ENCODE data around the gene RAB30. TPM values are rescaled to one million over a fixed set of nuclear protein-coding genes. Genes with fewer than 3 reads are reported as not detected.

RAB30 gene
- total and polyA plus RNA-seq, 2 donors from 2014 or later, result 3.1 to 15.2 TPM

DNA sequence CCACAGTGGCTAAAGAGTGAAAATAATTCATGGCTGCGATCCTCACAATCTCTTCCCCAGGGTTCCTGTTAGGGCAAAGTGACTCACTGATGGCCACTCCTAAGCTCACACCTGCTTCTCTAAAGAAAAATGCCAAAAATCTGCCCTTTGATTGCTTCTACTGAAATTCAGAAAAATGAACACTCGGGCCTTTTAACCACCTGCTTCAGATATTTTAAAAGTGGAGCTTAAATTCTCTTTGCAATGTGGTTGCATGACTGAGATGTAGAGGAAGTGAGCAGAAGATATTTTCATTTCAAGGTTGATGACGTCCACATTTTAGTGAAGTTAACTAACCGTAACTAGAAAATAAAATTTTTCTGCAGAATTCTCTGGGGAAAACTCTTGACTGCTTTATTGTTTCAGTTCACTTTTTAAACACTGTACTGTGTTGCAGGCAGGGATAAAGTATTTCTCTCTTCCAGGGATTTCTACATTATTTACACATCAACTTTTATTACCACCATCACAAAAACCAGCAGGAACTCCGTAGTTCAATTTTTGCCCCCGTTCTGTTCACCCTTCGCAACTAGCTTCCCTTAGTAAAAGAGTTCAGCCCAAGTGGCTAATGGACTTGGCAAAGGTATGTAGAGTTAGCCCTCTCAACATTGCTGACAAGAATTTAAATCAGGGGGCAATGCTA, 8.5 kb downstream of the RAB30 start:
- Histone ChIP-seq H3K27ac (ENCODE audit: low read depth in 2 of 2, low read length in 2 of 2) (peak overlapping the region in 1 of 2 donors; percentile 10), H3K4me3 (ENCODE audit: low read length in 3 of 3) (peak overlapping the region in 2 of 3 donors; percentile 36 to 43), H3K9me3 (ENCODE audit: control insufficient read depth in 2 of 3, insufficient read depth in 1 of 3, low read length in 3 of 3) (no peaks in the 10 kb centered on the region), H3K9ac (ENCODE audit: low read length in 3 of 3) (no peak overlapping the region), H3K27me3 (ENCODE audit: control insufficient read depth, insufficient read depth, low read length) (no peaks in the 10 kb centered on the region), H3K36me3 (ENCODE audit: control insufficient read depth in 2 of 3, insufficient read depth in 3 of 3, low read length in 3 of 3) (no peaks in the 10 kb centered on the region), H3K4me1 (ENCODE audit: control insufficient read depth in 2 of 3, insufficient read depth in 2 of 3, low read depth in 1 of 3, low read length in 3 of 3) (peaks cover 0 to 3% (median 0%) of the 10 kb centered on the region in 3 donors)
- TF ChIP-seq, protein P1, sequence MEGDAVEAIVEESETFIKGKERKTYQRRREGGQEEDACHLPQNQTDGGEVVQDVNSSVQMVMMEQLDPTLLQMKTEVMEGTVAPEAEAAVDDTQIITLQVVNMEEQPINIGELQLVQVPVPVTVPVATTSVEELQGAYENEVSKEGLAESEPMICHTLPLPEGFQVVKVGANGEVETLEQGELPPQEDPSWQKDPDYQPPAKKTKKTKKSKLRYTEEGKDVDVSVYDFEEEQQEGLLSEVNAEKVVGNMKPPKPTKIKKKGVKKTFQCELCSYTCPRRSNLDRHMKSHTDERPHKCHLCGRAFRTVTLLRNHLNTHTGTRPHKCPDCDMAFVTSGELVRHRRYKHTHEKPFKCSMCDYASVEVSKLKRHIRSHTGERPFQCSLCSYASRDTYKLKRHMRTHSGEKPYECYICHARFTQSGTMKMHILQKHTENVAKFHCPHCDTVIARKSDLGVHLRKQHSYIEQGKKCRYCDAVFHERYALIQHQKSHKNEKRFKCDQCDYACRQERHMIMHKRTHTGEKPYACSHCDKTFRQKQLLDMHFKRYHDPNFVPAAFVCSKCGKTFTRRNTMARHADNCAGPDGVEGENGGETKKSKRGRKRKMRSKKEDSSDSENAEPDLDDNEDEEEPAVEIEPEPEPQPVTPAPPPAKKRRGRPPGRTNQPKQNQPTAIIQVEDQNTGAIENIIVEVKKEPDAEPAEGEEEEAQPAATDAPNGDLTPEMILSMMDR (IDR thresholded peaks at IDR 0.05; ENCODE audit: borderline replicate concordance, extremely low read depth, insufficient read depth), result no peak
- DNase-seq, result peak in 2 of 5 donors; percentile 45 to 47
- intact Hi-C loops (cut with DNase I), result no loop called here
- no peak for FAIRE-seq

DNA sequence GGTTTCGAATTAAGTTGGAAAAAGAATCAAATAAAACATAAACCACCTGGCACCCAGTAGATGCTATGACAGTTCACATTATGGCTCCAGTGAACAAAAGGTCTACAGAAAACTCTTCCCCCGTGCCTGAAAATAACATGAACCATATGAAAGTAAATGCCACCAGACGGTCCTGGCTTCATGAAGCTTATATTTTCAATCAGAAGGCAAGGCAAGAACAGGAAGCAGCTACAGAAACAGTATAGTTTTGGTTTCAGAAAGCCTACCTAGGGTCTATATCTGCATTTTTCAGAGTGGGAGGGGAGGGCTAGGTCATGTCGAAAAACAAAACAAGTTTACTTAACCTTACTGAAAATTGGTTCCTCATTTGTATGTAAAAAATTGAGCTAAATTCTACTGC, 9.8 kb downstream of the RAB30 start:
- FAIRE-seq, result no peak
- Histone ChIP-seq H3K36me3 (ENCODE audit: control insufficient read depth in 2 of 3, insufficient read depth in 3 of 3, low read length in 3 of 3) (no peaks in the 10 kb centered on the region), H3K4me3 (ENCODE audit: low read length in 3 of 3) (no peak overlapping the region), H3K4me1 (ENCODE audit: control insufficient read depth in 2 of 3, insufficient read depth in 2 of 3, low read depth in 1 of 3, low read length in 3 of 3) (peaks cover 0 to 3% (median 0%) of the 10 kb centered on the region in 3 donors), H3K27ac (ENCODE audit: low read depth in 2 of 2, low read length in 2 of 2) (no peak overlapping the region), H3K9me3 (ENCODE audit: control insufficient read depth in 2 of 3, insufficient read depth in 1 of 3, low read length in 3 of 3) (no peaks in the 10 kb centered on the region), H3K9ac (ENCODE audit: low read length in 3 of 3) (no peak overlapping the region), H3K27me3 (ENCODE audit: control insufficient read depth, insufficient read depth, low read length) (no peaks in the 10 kb centered on the region)
- TF ChIP-seq, protein P1 (IDR thresholded peaks at IDR 0.05; ENCODE audit: borderline replicate concordance, extremely low read depth, insufficient read depth), result no peak
- DNase-seq, result no peak
- intact Hi-C loops (cut with DNase I), result no loop called here

DNA sequence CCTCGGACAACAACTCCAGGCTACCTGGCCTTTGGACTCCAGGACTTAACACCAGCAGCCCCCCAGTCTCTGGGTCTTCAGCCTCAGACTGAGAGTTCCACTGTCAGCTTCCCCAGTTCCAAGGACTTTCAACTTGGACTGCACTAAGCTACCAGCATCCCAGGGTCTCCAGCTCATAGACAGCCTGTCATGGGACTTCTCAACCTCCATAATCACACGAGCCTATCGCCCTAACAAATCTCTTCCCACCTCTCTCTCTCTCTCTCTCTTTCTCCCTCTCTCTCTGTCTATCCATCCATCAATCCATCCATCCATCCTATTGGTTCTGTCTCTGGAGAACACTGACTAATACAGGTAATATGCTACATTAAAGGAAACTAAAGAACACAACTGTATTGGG, 10.7 kb downstream of the RAB30 start:
- H3K36me3 ChIP-seq (ENCODE audit: control insufficient read depth in 2 of 3, insufficient read depth in 3 of 3, low read length in 3 of 3), result no peaks in the 10 kb centered on the region
- no peak overlapping the region for H3K4me3 ChIP-seq (ENCODE audit: low read length in 3 of 3)
- H3K9me3 ChIP-seq (ENCODE audit: control insufficient read depth in 2 of 3, insufficient read depth in 1 of 3, low read length in 3 of 3), result no peaks in the 10 kb centered on the region
- intact Hi-C loops (cut with DNase I), result no loop called here
- no peaks in the 10 kb centered on the region for H3K27me3 ChIP-seq (ENCODE audit: control insufficient read depth, insufficient read depth, low read length)
- H3K27ac ChIP-seq (ENCODE audit: low read depth in 2 of 2, low read length in 2 of 2), result no peak overlapping the region
- FAIRE-seq (no peak), DNase-seq (no peak)
- TF ChIP-seq, protein P1 (IDR thresholded peaks at IDR 0.05; ENCODE audit: borderline replicate concordance, extremely low read depth, insufficient read depth), result no peak
- peaks cover 0 to 3% (median 0%) of the 10 kb centered on the region in 3 donors for H3K4me1 ChIP-seq (ENCODE audit: control insufficient read depth in 2 of 3, insufficient read depth in 2 of 3, low read depth in 1 of 3, low read length in 3 of 3)
- no peak overlapping the region for H3K9ac ChIP-seq (ENCODE audit: low read length in 3 of 3)

Measured in kidney (tissue), 14 donors.